ENCODE data around the gene UBAC1. TPM values are rescaled to one million over a fixed set of nuclear protein-coding genes. Genes with fewer than 3 reads are reported as not detected.
"Not testable (repeated sequence)": the region's sequence is repeated elsewhere in the genome, so short reads cannot be mapped to it uniquely, and the experiment has no call there.

UBAC1 gene
- total RNA-seq, 1 experiment from 2014 or later = 145 TPM

- DNase-seq (ENCODE audit: low spot score) = no peak
Observed at GRCh38 chr9:135978642-135979546, 17.7 kb upstream of the UBAC1 start.

GRCh38 chr9:135976944-135977343, 15.8 kb upstream of the UBAC1 start:
- DNase-seq (ENCODE audit: low spot score) = no peak

GRCh38 chr9:135976531-135976930, 15.4 kb upstream of the UBAC1 start:
- DNase-seq (ENCODE audit: low spot score) = peak; percentile 57

- no peak for DNase-seq (ENCODE audit: low spot score)
Observed at GRCh38 chr9:135975834-135976233, 14.7 kb upstream of the UBAC1 start.

- no peak for DNase-seq (ENCODE audit: low spot score)
Observed at GRCh38 chr9:135974220-135974573, 13.0 kb upstream of the UBAC1 start.

GRCh38 chr9:135973277-135974219, 12.4 kb upstream of the UBAC1 start:
- no peak for DNase-seq (ENCODE audit: low spot score)

- peak; percentile 49 for DNase-seq (ENCODE audit: low spot score)
Observed at GRCh38 chr9:135971892-135972291, 10.7 kb upstream of the UBAC1 start.

GRCh38 chr9:135971111-135971766, 10.1 kb upstream of the UBAC1 start:
- DNase-seq (ENCODE audit: low spot score) = no peak

GRCh38 chr9:135970128-135970815, 9.1 kb upstream of the UBAC1 start:
- no peak for DNase-seq (ENCODE audit: low spot score)

- peak; percentile 83 for DNase-seq (ENCODE audit: low spot score)
Observed at GRCh38 chr9:135969064-135969683, 8.0 kb upstream of the UBAC1 start.

GRCh38 chr9:135968601-135969000, 7.4 kb upstream of the UBAC1 start:
- DNase-seq (ENCODE audit: low spot score) = peak; percentile 22

GRCh38 chr9:135968083-135968476, 6.9 kb upstream of the UBAC1 start:
- peak; percentile 42 for DNase-seq (ENCODE audit: low spot score)

GRCh38 chr9:135966916-135967260, 5.7 kb upstream of the UBAC1 start:
- not testable (repeated sequence) for DNase-seq (ENCODE audit: low spot score)

- DNase-seq (ENCODE audit: low spot score) = no peak
Observed at GRCh38 chr9:135965124-135965756, 4.1 kb upstream of the UBAC1 start.

GRCh38 chr9:135963938-135964337, 2.8 kb upstream of the UBAC1 start:
- DNase-seq (ENCODE audit: low spot score) = no peak

- no peak for DNase-seq (ENCODE audit: low spot score)
Observed at GRCh38 chr9:135963338-135963737, 2.2 kb upstream of the UBAC1 start.

- no peak for DNase-seq (ENCODE audit: low spot score)
Observed at GRCh38 chr9:135962696-135963307, 1.6 kb upstream of the UBAC1 start.

GRCh38 chr9:135961811-135962695, 880 bp upstream of the UBAC1 start:
- DNase-seq (ENCODE audit: low spot score) = no peak

All from A172 (cell line).